Eye (tissue), 1 donor: ENCODE data around the gene PADI3.
A peak's percentile ranks its signal among the peaks of the same experiment; 100 is the strongest.

Experiments used
- DNase-seq: peaks from one replicate; pipeline ENCODE4 v3.0.0-alpha.2; 2015

Gene PADI3

GRCh38 chr1:17276568-17276967, 27.7 kb downstream of the PADI3 start:
- no peak for DNase-seq

DNA sequence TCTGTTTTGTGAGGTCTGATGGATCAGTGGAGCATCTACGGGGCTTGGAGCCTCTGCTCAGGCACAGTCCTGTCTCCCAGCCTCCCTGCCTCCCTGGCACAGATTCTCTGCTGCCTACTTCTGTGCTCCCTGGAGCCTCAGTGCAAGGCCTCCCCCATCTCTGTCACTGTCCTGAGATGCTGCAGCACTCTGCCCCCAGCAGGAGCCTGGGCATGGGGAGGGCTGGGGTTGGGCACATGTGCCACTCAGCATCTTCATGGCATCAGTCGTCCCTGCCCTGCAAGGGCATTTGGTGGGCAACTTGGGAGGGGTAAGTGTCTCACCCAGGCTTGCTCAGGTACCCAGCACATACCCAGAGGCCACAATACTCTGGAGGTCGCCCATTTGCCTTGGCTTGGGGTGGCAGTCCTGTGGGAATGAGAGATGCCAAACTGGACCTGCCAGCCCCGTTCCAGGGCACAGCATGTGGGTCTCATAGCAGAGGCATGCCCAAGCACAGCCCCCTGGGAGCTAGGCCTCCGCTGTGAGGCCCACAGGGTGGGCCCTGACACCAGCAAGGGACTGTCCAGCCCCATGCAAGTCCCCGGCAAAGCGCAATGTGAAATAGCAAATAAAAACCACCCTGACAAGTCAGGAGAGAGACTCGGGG, 28.7 kb downstream of the PADI3 start:
- DNase-seq: no peak

- DNase-seq: peak; percentile 35
Measured at GRCh38 chr1:17278996-17279830, 30.3 kb downstream of the PADI3 start.

DNA sequence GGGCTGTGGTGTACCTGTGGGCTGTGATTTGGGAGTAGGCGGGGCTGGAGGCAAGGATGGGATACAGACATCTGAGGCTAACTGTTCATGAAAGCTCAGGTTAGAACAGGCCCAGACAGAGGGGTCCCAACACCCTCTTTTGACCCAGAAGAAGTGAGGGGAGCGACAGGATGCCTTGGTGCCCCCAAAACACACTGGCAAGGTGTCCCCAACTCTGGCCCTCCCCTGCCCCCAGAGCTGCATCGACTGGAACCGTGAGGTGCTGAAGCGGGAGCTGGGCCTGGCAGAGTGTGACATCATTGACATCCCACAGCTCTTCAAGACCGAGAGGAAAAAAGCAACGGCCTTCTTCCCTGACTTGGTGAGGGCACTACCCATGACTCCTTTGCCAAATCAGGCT, 31.5 kb downstream of the PADI3 start:
- no peak for DNase-seq

DNA sequence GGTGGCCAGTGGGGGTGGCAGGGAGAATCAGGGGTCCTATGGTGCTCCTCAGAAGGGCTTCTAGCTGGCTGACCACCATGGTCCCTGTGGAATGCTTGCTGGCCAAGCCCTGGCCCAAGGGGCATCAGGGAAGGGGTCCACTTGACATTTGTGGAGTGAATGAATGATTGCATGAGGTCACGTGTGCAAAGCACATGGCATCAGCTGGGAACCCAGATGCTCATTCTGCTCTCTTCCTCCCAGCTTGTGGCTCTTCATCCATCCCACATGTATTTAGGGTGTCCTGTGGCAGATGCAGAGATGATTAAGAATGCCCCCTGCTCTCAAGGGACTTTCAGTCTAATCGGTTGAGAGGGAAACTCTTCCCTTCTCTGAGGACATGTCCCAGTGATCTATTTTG, 32.0 kb downstream of the PADI3 start:
- DNase-seq: no peak

- no peak for DNase-seq
Measured at GRCh38 chr1:17281775-17282181, 32.9 kb downstream of the PADI3 start.

DNA sequence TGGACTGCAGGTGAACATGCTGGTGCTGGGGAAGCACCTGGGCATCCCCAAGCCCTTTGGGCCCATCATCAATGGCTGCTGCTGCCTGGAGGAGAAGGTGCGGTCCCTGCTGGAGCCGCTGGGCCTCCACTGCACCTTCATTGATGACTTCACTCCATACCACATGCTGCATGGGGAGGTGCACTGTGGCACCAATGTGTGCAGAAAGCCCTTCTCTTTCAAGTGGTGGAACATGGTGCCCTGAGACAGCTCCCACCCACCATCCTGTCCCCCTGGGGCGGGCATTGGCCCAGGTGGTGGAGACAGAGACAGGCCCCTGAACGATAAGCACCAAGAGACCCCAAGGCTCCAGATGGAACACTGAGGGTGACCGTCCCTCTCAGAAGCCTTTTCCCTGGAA, 33.9 kb downstream of the PADI3 start:
- no peak for DNase-seq

DNA sequence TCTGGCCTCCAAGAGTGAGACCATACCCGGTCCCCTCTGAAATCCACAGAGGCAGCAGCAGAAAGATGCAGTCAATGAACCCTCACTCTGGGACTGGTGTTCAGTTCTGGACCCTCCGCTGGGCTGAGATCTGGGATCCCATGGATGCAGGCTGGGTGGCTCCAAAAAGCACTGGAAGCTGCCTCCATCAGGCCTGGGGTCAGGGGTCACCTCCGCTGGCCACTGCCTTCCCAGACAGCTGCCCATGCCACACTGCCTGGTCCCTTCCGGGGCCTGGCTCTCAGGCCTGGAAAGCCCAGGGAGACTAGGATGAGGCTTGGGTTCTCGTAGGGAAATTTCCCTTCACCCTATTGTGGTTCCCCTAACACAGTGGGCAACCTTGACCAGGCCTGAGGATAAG, 37.7 kb downstream of the PADI3 start:
- no peak for DNase-seq

DNA sequence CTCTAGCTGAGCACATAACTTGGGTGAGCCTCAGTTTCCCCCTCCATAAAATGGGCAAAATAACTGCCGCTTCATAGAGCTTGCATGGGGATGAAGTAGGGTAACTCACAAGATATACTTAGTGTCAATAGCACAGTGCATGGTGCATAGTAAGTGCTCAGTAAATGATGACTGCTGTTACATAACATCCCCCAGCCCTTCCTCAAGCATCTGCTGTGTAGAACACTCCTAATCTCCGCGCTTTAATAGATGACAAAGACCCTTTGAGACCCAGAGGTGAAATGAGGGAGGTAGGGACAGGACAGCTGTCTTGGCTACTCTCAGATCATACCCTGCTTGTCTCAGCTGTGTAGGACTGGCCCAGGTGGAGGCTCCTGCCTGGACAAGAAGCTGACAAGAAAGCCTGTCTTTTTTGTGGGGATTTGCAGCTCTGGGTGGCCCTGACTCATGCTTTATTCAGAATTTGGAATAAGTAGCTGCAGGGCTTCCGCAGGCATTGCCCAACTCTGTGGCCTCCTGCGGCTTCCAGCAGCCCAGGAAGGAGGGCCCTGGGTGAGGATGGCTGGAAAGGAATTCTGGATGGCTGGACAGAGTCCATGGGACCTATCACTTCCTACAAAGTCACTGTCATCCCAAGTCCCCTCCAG, 38.4 kb downstream of the PADI3 start:
- no peak for DNase-seq

- peak; percentile 14 for DNase-seq
Measured at GRCh38 chr1:17289721-17290120, 40.8 kb downstream of the PADI3 start.

DNA sequence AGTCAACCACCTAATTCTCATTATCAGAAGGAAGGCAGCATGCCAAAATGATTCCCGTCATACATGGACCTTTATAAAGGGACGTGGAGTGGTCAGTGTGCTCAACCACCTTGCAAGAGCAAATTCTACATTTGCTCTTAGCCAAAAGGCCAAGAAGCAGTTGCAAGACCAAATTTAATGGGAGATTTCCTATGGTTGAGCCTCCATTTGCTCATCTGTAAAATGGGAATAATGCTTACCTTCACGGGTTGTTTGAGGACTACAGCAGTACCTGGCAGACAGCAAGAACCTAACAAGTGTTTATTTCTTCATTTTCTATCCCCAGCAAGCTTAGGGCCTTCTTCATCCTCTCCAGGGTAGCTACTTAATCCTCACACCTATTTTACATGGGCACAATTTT, 41.7 kb downstream of the PADI3 start:
- no peak for DNase-seq

GRCh38 chr1:17292299-17293160, 43.6 kb downstream of the PADI3 start:
- DNase-seq: no peak

DNA sequence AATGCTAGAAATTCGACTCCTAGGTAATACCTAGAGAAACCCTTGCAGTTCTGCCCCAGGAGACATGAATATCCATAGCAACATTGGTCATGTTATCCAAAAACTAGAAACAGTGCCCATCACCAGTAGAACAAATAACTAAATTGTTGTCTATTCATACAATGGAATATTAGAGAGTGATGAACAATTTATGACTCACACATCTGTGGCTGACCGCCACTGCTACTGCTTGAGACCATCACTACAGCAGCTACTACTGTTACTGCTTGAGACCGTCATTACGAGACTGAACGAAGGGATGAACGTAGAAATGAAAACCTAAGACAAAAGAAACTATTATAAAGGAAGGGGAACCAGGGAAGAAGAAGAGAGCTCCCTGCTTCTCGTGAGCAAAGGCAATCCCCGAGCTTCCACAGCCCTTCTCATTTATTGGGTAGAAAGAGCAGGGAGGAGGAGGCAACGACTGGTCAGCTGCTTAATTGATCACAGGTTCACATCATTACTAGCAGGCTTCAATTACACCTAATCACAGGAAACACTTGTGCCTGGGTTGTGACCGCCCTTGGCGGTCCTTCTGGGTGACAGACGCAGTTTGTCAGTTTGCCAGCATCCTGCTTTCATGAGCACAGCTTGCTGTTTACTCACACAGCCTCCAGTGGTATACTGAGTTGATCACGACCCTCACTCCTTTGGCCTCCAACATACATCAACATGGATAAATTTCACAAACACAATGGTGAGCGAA, 45.0 kb downstream of the PADI3 start:
- no peak for DNase-seq

- DNase-seq: no peak
Measured at GRCh38 chr1:17295292-17295691, 46.4 kb downstream of the PADI3 start.

- DNase-seq: no peak
Measured at GRCh38 chr1:17296086-17296485, 47.2 kb downstream of the PADI3 start.

GRCh38 chr1:17297991-17298390, 49.1 kb downstream of the PADI3 start:
- DNase-seq: no peak

GRCh38 chr1:17301767-17302166, 52.9 kb downstream of the PADI3 start:
- DNase-seq: no peak

- no peak for DNase-seq
Measured at GRCh38 chr1:17304151-17304825, 55.4 kb downstream of the PADI3 start.

- no peak for DNase-seq
Measured at GRCh38 chr1:17304826-17305175, 55.9 kb downstream of the PADI3 start.

GRCh38 chr1:17305576-17306095, 56.7 kb downstream of the PADI3 start:
- no peak for DNase-seq

DNA sequence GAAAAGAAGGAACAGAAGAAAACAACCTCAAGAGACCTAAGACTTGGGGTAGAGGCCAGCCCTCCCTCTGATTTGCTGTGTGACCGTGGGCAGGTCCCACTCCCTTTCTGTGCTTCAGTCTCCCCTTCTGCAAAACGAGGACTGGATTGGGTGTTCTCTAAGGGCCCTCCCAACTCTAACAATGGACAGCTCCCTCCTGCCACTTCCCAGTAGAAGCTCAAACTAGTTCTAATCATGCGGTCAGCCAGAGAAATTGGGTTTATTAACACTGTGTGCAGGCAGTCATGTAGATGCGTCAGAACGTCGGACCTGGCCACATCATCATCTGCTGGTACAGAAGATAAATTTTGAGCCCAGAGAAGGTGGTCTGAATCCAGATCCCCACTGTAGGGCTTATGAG, 57.5 kb downstream of the PADI3 start:
- no peak for DNase-seq

- DNase-seq: no peak
Measured at GRCh38 chr1:17306921-17307320, 58.0 kb downstream of the PADI3 start.
